ENCODE results near the gene PC. TPM values are rescaled to one million over a fixed set of nuclear protein-coding genes. Genes with fewer than 3 reads are reported as not detected.
A peak's percentile ranks its signal among the peaks of the same experiment; 100 is the strongest.

Gene PC
- polyA plus RNA-seq, 2 of the 4 experiments (the other 2 are of a cell fraction), result 14.2 to 45.9 TPM

- ChIA-PET POLR2A (no interaction called here), CTCF (interaction anchor here (1.2 kb wide), 1 partner anchor 8 kb away, joined by 5 read pairs; no protein-coding TSS in a partner anchor)
- peak overlapping the region in 1 of 2 experiments; percentile 62; a peak in 3 of 6 replicates for H3K27ac ChIP-seq
- peaks cover 42% of the 10 kb centered on the region for H3K4me1 ChIP-seq
- H3K9me3 ChIP-seq, result no peaks in the 10 kb centered on the region
- no peak for TF ChIP-seq ZFP36 (IDR thresholded peaks at IDR 0.05; ENCODE audit: borderline replicate concordance, partially characterized antibody)
- no peak for TF ChIP-seq HOXB5 (CRISPR knock-in tag; IDR thresholded peaks at IDR 0.05)
- TF ChIP-seq NPAS2 (CRISPR knock-in tag; IDR thresholded peaks at IDR 0.05; ENCODE audit: borderline replicate concordance), result no peak
- no peak for TF ChIP-seq ZNF302 (CRISPR knock-in tag; IDR thresholded peaks at IDR 0.05)
- no peak for TF ChIP-seq EHMT2 (IDR thresholded peaks at IDR 0.05; ENCODE audit: low read depth)
- no peak for TF ChIP-seq NR3C1 (IDR thresholded peaks at IDR 0.05)
- no peak for TF ChIP-seq RNF2 (IDR thresholded peaks at IDR 0.05; ENCODE audit: borderline replicate concordance, low read depth)
- TF ChIP-seq ESRRA (IDR thresholded peaks at IDR 0.05; ENCODE audit: borderline replicate concordance, low read length), result no peak
- no peak for TF ChIP-seq HDAC2 (IDR thresholded peaks at IDR 0.05)
- TF ChIP-seq ZC3H11A (IDR thresholded peaks at IDR 0.05), result no peak
- no peak for TF ChIP-seq PBX3 (IDR thresholded peaks at IDR 0.05)
- no peak for TF ChIP-seq ELK1 (IDR thresholded peaks at IDR 0.05; ENCODE audit: low read depth, low read length)
- TF ChIP-seq GATA3 (IDR thresholded peaks at IDR 0.05; ENCODE audit: borderline replicate concordance), result no peak
- TF ChIP-seq BHLHE40 (IDR thresholded peaks at IDR 0.05; ENCODE audit: low read depth, low read length), result no peak
- no peak for TF ChIP-seq KDM1A (IDR thresholded peaks at IDR 0.05; ENCODE audit: low read depth)
- TF ChIP-seq POLR2A (IDR thresholded peaks at IDR 0.05; ENCODE audit: low read length), result no peak
- TF ChIP-seq E2F6 (IDR thresholded peaks at IDR 0.05; ENCODE audit: borderline replicate concordance, low read depth), result no peak
- TF ChIP-seq EP300 (IDR thresholded peaks at IDR 0.05), result no peak
- TF ChIP-seq BCL3 (IDR thresholded peaks at IDR 0.05), result no peak
- TF ChIP-seq MAX (IDR thresholded peaks at IDR 0.05), result no peak
- H3K4me3 ChIP-seq, result no peak overlapping the region
- ATAC-seq, result 0 out of 6 replicates have a peak, but pooled peaks of 1 of the 2 experiments have one; percentile 4
- FAIRE-seq, result no peak
- no peak overlapping the region for H3K4me2 ChIP-seq
- DNase-seq (ENCODE audit: low read depth in 1 of 2, low spot score in 1 of 2), result no peak
- WGBS (ENCODE audit: missing lambda C conversion rate), result 88% methylated on average over 13 of the region's 13 CpGs
Observed at GRCh38 chr11:66875378-66875777, 82.8 kb downstream of the PC start.

GRCh38 chr11:66874232-66874631 lies 84.0 kb downstream of the PC start:
- ChIA-PET CTCF (interaction anchor here (11.6 kb wide), 1 partner anchor 9 kb away, joined by 135 read pairs; no protein-coding TSS in a partner anchor), POLR2A (no interaction called here)
- 89% methylated on average over 6 of the region's 6 CpGs for WGBS (ENCODE audit: missing lambda C conversion rate)
- Histone ChIP-seq H3K27ac (peak overlapping the region in 1 of 2 experiments; percentile 62; a peak in 3 of 6 replicates), H3K4me1 (peaks cover 33% of the 10 kb centered on the region), H3K9me3 (no peaks in the 10 kb centered on the region), H3K4me3 (no peak overlapping the region), H3K4me2 (no peak overlapping the region)
- FAIRE-seq, result no peak
- TF ChIP-seq EP300 (IDR thresholded peaks at IDR 0.05) (no peak), MAFK (IDR thresholded peaks at IDR 0.05; ENCODE audit: partially characterized antibody) (peak; percentile 53)
- ATAC-seq, result no peak
- no peak for DNase-seq (ENCODE audit: low read depth in 1 of 2, low spot score in 1 of 2)

GRCh38 chr11:66871521-66871901 lies 86.7 kb downstream of the PC start:
- no peak for FAIRE-seq
- ChIA-PET CTCF (interaction anchor here (2.7 to 11.6 kb wide), 2 partner anchors 11 to 104 kb away, joined by 13 to 135 read pairs; partner anchors contain the start of gene C11orf86), POLR2A (no interaction called here)
- DNase-seq (ENCODE audit: low read depth in 1 of 2, low spot score in 1 of 2), result no peak
- Histone ChIP-seq H3K9me3 (no peaks in the 10 kb centered on the region), H3K4me1 (peaks cover 11% of the 10 kb centered on the region), H3K4me2 (no peak overlapping the region), H3K27ac (no peak overlapping the region), H3K4me3 (no peak overlapping the region)
- no peak for ATAC-seq
- WGBS (ENCODE audit: missing lambda C conversion rate), result 94% methylated on average over 17 of the region's 18 CpGs
- TF ChIP-seq CHD4 (IDR thresholded peaks at IDR 0.05; ENCODE audit: borderline replicate concordance), result no peak
- TF ChIP-seq REST (IDR thresholded peaks at IDR 0.05), result no peak
- no peak for TF ChIP-seq PBX3 (IDR thresholded peaks at IDR 0.05)
- no peak for TF ChIP-seq RCOR1 (IDR thresholded peaks at IDR 0.05; ENCODE audit: low read depth, low read length)
- no peak for TF ChIP-seq ESRRA (IDR thresholded peaks at IDR 0.05; ENCODE audit: borderline replicate concordance, low read length)
- TF ChIP-seq KDM1A (IDR thresholded peaks at IDR 0.05; ENCODE audit: low read depth), result no peak
